PFSK-1 (cell line): ENCODE measurements around the gene PROKR1.

Experiments
- FOXP2 ChIP-seq: optimal IDR thresholded peaks from 2 replicates; pipeline ENCODE3; 2011; ENCODE audit warnings: borderline replicate concordance, control low read depth, inconsistent platforms; ENCODE audit not compliant: insufficient read depth; ENCODE audit errors: extremely low read length, extremely low read depth
- POLR2AphosphoS5 ChIP-seq: IDR thresholded peaks from 2 replicates; pipeline ENCODE4 v1.6.1; 2012; ENCODE audit warnings: low read depth, mild to moderate bottlenecking, control low read depth, low read length, moderate library complexity
- SIN3A ChIP-seq: IDR thresholded peaks from 2 replicates; pipeline ENCODE4 v1.6.1; 2012; ENCODE audit warnings: mild to moderate bottlenecking, low read length, moderate library complexity, borderline replicate concordance; ENCODE audit not compliant: insufficient read depth
- TAF1 ChIP-seq: IDR thresholded peaks from 2 replicates; pipeline ENCODE4 v1.6.1; 2012; ENCODE audit warnings: low read length, control low read depth, borderline replicate concordance; ENCODE audit not compliant: insufficient read depth
- TF ChIP-seq, protein P1 (sequence below), 2 experiments: IDR thresholded peaks; 2 replicates each; pipeline versions ENCODE4 v1.6.1 to v1.8.0; 2011 to 2012; ENCODE audit warnings: low read depth in 2 of 2, low read length in 2 of 2, control low read depth in 1 of 2, inconsistent platforms in 1 of 2, mild to moderate bottlenecking in 1 of 2, moderate library complexity in 1 of 2; ENCODE audit not compliant: insufficient read depth in 1 of 2

PROKR1 gene

DNA sequence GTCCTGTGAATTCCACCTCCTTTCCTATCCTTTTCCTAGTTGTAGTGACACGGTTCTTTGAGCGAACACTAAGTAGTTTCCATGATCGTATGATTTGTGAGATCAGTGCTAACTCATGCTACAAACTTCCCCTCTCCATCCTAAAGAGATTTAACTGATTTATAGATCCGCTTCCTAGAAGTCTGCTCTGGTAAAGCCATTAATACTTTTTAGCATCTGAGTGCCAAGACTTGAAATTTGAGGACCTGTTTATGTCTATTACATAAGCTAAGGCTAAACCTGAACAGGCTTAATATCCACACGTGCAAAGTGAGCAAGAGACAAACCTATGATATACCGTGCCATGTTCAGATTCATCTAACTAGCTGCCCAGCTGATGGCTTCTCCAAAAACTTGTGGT is 14.9 kb downstream of the PROKR1 start:
- TF ChIP-seq POLR2AphosphoS5 (no peak), SIN3A (no peak), TAF1 (no peak), FOXP2 (no peak)
- TF ChIP-seq, protein P1, sequence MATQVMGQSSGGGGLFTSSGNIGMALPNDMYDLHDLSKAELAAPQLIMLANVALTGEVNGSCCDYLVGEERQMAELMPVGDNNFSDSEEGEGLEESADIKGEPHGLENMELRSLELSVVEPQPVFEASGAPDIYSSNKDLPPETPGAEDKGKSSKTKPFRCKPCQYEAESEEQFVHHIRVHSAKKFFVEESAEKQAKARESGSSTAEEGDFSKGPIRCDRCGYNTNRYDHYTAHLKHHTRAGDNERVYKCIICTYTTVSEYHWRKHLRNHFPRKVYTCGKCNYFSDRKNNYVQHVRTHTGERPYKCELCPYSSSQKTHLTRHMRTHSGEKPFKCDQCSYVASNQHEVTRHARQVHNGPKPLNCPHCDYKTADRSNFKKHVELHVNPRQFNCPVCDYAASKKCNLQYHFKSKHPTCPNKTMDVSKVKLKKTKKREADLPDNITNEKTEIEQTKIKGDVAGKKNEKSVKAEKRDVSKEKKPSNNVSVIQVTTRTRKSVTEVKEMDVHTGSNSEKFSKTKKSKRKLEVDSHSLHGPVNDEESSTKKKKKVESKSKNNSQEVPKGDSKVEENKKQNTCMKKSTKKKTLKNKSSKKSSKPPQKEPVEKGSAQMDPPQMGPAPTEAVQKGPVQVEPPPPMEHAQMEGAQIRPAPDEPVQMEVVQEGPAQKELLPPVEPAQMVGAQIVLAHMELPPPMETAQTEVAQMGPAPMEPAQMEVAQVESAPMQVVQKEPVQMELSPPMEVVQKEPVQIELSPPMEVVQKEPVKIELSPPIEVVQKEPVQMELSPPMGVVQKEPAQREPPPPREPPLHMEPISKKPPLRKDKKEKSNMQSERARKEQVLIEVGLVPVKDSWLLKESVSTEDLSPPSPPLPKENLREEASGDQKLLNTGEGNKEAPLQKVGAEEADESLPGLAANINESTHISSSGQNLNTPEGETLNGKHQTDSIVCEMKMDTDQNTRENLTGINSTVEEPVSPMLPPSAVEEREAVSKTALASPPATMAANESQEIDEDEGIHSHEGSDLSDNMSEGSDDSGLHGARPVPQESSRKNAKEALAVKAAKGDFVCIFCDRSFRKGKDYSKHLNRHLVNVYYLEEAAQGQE (IDR thresholded peaks at IDR 0.05; ENCODE audit: insufficient read depth in 1 of 2, low read depth in 2 of 2, low read length in 2 of 2) = no peak

- no peak for TF ChIP-seq TAF1
- no peak for TF ChIP-seq FOXP2
- no peak for TF ChIP-seq SIN3A
- TF ChIP-seq, protein P1 (IDR thresholded peaks at IDR 0.05; ENCODE audit: insufficient read depth in 1 of 2, low read depth in 2 of 2, low read length in 2 of 2) = no peak
- TF ChIP-seq POLR2AphosphoS5 = no peak
These were observed 15.7 kb downstream of the PROKR1 start for GRCh38 chr2:68659081-68659480.

DNA sequence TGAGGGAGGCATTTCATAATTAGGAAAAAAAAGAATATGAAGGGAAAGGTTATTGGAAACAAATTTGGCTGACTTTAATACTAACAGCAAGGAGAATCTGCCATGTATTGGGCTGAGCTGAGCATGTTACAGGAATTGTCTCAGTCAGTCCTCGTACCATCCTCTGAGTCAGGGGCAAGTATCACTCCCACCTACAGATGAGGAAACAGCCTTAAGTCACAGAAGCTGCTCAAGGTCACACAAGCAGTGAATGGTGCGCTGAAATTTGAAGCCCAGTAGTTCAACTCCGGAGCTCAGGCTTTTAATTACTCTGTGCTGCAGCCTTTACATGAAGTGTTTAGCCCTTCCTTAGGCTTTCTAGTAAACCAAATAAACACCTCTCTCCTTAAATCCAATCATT is 17.3 kb downstream of the PROKR1 start:
- no peak for TF ChIP-seq POLR2AphosphoS5
- TF ChIP-seq, protein P1 (IDR thresholded peaks at IDR 0.05; ENCODE audit: insufficient read depth in 1 of 2, low read depth in 2 of 2, low read length in 2 of 2) = no peak

DNA sequence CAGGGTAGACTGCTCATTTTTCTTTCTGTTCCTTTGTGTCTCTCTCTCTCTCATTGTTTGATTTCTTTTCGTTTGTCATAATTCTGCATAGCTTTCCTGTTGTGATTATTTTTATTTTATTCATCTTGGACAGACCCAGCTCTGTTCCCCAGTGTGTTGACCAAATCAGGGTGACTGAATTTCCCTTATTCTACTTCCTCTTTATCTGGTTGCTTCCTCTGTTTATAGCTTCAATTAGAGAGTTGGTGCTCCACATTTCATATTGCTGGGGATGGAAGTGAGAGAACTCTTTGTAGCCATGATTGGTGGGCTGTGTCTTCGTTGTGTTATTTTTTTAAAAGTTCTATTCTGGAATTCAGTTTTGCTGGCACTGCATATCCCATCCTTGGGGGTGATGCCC is 19.1 kb downstream of the PROKR1 start:
- TF ChIP-seq POLR2AphosphoS5 = no peak
- TF ChIP-seq TAF1 = no peak
- TF ChIP-seq FOXP2 = no peak
- TF ChIP-seq, protein P1 (IDR thresholded peaks at IDR 0.05; ENCODE audit: insufficient read depth in 1 of 2, low read depth in 2 of 2, low read length in 2 of 2) = no peak
- no peak for TF ChIP-seq SIN3A

- no peak for TF ChIP-seq FOXP2
- no peak for TF ChIP-seq POLR2AphosphoS5
- TF ChIP-seq SIN3A = no peak
- TF ChIP-seq, protein P1 (IDR thresholded peaks at IDR 0.05; ENCODE audit: insufficient read depth in 1 of 2, low read depth in 2 of 2, low read length in 2 of 2) = no peak
- TF ChIP-seq TAF1 = no peak
These were observed 20.2 kb downstream of the PROKR1 start for GRCh38 chr2:68663371-68664156.
